ENCODE results near the gene PRELID3B. TPM values are rescaled to one million over a fixed set of nuclear protein-coding genes. Genes with fewer than 3 reads are reported as not detected.

The PRELID3B gene
- total and polyA plus RNA-seq, 10 of the 15 experiments (the other 5 are each of a cell fraction or from before 2014, with no cell fraction given) = 72.5 to 151 (median 124) TPM

DNA sequence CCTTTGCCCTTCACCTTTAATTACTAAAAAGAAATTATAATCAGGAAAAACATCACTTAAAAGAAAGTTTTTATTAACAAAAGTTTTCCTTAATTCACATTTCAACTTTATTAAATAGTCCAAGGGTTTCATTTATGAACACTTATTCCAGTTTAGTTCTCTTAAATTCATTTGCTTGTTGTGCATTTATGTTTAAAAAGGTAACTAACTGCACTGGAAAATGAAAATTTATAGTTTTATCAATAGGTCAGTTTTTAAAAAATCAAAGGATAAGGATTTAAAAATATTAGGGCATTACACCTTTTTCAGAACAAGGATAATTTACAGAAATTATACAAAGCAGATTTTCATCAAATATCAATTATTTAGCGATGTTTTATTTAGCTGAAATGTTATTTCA lies 9.5 kb downstream of the PRELID3B start (continued):
- TF ChIP-seq CEBPB (IDR thresholded peaks at IDR 0.05; ENCODE audit: borderline replicate concordance in 1 of 2, low read depth in 2 of 2, low read length in 2 of 2) (no peak), BHLHE40 (IDR thresholded peaks at IDR 0.05; ENCODE audit: borderline replicate concordance in 1 of 2, low read depth in 2 of 2, low read length in 1 of 2) (no peak)

DNA sequence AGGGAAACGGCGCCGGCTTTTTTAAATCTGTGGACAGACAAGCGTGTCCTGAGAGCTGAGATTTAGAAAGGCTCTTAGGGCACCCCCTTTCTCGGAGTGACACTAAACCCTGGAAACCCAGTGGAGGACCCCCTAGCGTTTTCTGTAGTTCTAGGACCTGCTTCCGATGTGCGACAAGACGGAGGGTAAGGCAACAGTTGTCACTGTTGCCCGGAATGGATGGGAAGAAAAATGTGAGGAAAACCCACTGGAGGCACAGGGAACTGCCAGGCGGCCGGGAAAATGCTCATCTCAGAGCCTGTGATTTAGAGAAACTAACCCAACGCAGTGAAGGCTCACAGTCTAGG lies 9.9 kb downstream of the PRELID3B start:
- ATAC-seq = no peak; the same call in 2 of the 3 replicates
- FAIRE-seq = no peak
- under 1% methylated on average over 13 of the region's 13 CpGs for WGBS (ENCODE audit: insufficient coverage, insufficient replicate concordance, low lambda C conversion rate, missing lambda C conversion rate)
- Histone ChIP-seq H3K9me3 (replicated peaks; ENCODE audit: control insufficient read depth, insufficient read depth, low read length) (no peaks in the 10 kb centered on the region), H3K27ac (ENCODE audit: control insufficient read depth, insufficient read depth) (peak overlapping the region; percentile 71), H2AFZ (ENCODE audit: control insufficient read depth, low read depth, low read length) (peak overlapping the region; percentile 27), H3K27me3 (replicated peaks in 1 of 2; ENCODE audit: control insufficient read depth in 2 of 2, insufficient read depth in 2 of 2, low read length in 1 of 2) (no peaks in the 10 kb centered on the region), H3K36me3 (ENCODE audit: control insufficient read depth in 2 of 2, insufficient read depth in 2 of 2, low read length in 1 of 2) (peaks cover 10 to 21% of the 10 kb centered on the region in 2 experiments), H3K79me2 (ENCODE audit: control insufficient read depth, insufficient read depth, low read length) (peaks cover 59% of the 10 kb centered on the region), H3K4me1 (ENCODE audit: control insufficient read depth, insufficient read depth, low read length) (no peaks in the 10 kb centered on the region; the same call in 1 of the 2 replicates), H3K9ac (ENCODE audit: control insufficient read depth, insufficient read depth, low read length) (peak overlapping the region; percentile 63), H4K20me1 (ENCODE audit: control insufficient read depth, insufficient read depth) (no peaks in the 10 kb centered on the region), H3K4me3 (peak overlapping the region; percentile 73), H3K4me2 (ENCODE audit: control insufficient read depth, insufficient read depth) (peak overlapping the region; percentile 86)
- ChIA-PET CTCF (interaction anchor here (0.9 to 1.9 kb wide), 7 partner anchors 9 to 163 kb away, joined by 3 to 5 read pairs (median 3); partner anchors contain the start of gene PRELID3B), SMC1A (ENCODE audit: uncharacterized antibody, unreplicated experiment) (interaction anchor here (0.9 to 2.0 kb wide), 7 partner anchors 8 to 125 kb away, joined by 3 to 22 read pairs (median 9); no protein-coding TSS in a partner anchor), POLR2A (interaction anchor here (0.6 to 6.0 kb wide), 13 partner anchors 10 to 143 kb away, joined by 3 to 40 read pairs (median 5); partner anchors contain the start of genes NELFCD and PRELID3B), RAD21 (ENCODE audit: unreplicated experiment) (interaction anchor here (1.0 to 2.5 kb wide), 12 partner anchors 8 to 382 kb away, joined by 3 to 19 read pairs (median 9); partner anchors contain the start of genes NELFCD and STX16)
- BruUV-seq (replicated peaks) = TSS peak; percentile 97
- intact Hi-C loops (cut with micrococcal nuclease; ENCODE audit: unreplicated experiment) = loop anchor here (1.0 to 10.0 kb wide), 5 partner anchors 25 to 378 kb away; partner anchors contain the start of genes CTSZ, NELFCD and STX16
- DNase-seq (ENCODE audit: low read depth, low spot score) = no peak
- in situ Hi-C loops (cut with MboI) = no loop called here
- TF ChIP-seq, protein P1, sequence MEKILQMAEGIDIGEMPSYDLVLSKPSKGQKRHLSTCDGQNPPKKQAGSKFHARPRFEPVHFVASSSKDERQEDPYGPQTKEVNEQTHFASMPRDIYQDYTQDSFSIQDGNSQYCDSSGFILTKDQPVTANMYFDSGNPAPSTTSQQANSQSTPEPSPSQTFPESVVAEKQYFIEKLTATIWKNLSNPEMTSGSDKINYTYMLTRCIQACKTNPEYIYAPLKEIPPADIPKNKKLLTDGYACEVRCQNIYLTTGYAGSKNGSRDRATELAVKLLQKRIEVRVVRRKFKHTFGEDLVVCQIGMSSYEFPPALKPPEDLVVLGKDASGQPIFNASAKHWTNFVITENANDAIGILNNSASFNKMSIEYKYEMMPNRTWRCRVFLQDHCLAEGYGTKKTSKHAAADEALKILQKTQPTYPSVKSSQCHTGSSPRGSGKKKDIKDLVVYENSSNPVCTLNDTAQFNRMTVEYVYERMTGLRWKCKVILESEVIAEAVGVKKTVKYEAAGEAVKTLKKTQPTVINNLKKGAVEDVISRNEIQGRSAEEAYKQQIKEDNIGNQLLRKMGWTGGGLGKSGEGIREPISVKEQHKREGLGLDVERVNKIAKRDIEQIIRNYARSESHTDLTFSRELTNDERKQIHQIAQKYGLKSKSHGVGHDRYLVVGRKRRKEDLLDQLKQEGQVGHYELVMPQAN (conservative IDR thresholded peaks at IDR 0.05) = 0 out of 2 replicates have a peak, but pooled peaks have one; percentile 62
- TF ChIP-seq, protein P2, sequence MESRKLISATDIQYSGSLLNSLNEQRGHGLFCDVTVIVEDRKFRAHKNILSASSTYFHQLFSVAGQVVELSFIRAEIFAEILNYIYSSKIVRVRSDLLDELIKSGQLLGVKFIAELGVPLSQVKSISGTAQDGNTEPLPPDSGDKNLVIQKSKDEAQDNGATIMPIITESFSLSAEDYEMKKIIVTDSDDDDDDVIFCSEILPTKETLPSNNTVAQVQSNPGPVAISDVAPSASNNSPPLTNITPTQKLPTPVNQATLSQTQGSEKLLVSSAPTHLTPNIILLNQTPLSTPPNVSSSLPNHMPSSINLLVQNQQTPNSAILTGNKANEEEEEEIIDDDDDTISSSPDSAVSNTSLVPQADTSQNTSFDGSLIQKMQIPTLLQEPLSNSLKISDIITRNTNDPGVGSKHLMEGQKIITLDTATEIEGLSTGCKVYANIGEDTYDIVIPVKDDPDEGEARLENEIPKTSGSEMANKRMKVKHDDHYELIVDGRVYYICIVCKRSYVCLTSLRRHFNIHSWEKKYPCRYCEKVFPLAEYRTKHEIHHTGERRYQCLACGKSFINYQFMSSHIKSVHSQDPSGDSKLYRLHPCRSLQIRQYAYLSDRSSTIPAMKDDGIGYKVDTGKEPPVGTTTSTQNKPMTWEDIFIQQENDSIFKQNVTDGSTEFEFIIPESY (IDR thresholded peaks at IDR 0.05) = no peak
- TF ChIP-seq SREBF2 (IDR thresholded peaks at IDR 0.05; ENCODE audit: low read length) (no peak), RUNX3 (IDR thresholded peaks at IDR 0.05; ENCODE audit: low read length) (no peak), BACH1 (IDR thresholded peaks at IDR 0.05; ENCODE audit: borderline replicate concordance) (no peak), LARP7 (IDR thresholded peaks at IDR 0.05) (no peak), JUNB (IDR thresholded peaks at IDR 0.05) (no peak), MEF2B (IDR thresholded peaks at IDR 0.05; ENCODE audit: partially characterized antibody, poor library complexity, severe bottlenecking) (no peak), SP1 (IDR thresholded peaks at IDR 0.05; ENCODE audit: low read depth, low read length) (no peak)
- TF ChIP-seq, protein P3, sequence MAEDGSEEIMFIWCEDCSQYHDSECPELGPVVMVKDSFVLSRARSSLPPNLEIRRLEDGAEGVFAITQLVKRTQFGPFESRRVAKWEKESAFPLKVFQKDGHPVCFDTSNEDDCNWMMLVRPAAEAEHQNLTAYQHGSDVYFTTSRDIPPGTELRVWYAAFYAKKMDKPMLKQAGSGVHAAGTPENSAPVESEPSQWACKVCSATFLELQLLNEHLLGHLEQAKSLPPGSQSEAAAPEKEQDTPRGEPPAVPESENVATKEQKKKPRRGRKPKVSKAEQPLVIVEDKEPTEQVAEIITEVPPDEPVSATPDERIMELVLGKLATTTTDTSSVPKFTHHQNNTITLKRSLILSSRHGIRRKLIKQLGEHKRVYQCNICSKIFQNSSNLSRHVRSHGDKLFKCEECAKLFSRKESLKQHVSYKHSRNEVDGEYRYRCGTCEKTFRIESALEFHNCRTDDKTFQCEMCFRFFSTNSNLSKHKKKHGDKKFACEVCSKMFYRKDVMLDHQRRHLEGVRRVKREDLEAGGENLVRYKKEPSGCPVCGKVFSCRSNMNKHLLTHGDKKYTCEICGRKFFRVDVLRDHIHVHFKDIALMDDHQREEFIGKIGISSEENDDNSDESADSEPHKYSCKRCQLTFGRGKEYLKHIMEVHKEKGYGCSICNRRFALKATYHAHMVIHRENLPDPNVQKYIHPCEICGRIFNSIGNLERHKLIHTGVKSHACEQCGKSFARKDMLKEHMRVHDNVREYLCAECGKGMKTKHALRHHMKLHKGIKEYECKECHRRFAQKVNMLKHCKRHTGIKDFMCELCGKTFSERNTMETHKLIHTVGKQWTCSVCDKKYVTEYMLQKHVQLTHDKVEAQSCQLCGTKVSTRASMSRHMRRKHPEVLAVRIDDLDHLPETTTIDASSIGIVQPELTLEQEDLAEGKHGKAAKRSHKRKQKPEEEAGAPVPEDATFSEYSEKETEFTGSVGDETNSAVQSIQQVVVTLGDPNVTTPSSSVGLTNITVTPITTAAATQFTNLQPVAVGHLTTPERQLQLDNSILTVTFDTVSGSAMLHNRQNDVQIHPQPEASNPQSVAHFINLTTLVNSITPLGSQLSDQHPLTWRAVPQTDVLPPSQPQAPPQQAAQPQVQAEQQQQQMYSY (CRISPR knock-in tag; IDR thresholded peaks at IDR 0.05) = no peak
- TF ChIP-seq, protein P4, sequence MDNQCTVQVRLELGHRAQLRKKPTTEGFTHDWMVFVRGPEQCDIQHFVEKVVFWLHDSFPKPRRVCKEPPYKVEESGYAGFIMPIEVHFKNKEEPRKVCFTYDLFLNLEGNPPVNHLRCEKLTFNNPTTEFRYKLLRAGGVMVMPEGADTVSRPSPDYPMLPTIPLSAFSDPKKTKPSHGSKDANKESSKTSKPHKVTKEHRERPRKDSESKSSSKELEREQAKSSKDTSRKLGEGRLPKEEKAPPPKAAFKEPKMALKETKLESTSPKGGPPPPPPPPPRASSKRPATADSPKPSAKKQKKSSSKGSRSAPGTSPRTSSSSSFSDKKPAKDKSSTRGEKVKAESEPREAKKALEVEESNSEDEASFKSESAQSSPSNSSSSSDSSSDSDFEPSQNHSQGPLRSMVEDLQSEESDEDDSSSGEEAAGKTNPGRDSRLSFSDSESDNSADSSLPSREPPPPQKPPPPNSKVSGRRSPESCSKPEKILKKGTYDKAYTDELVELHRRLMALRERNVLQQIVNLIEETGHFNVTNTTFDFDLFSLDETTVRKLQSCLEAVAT (IDR thresholded peaks at IDR 0.05) = no peak
